ENCODE measurements around the gene PIP4P1. TPM values are rescaled to one million over a fixed set of nuclear protein-coding genes. Genes with fewer than 3 reads are reported as not detected.
A peak's percentile ranks its signal among the peaks of the same experiment; 100 is the strongest.

PIP4P1 gene
- total RNA-seq, 2 experiments from 2014 or later: 27.6 to 28.7 TPM

- peak overlapping the region; percentile 70 for H3K27ac Mint-ChIP-seq
- H3K27me3 Mint-ChIP-seq: no peaks in the 10 kb centered on the region
- H3K9me3 Mint-ChIP-seq: no peaks in the 10 kb centered on the region
- no peak overlapping the region for H3K4me3 Mint-ChIP-seq
- no peaks in the 10 kb centered on the region for H3K36me3 Mint-ChIP-seq
- no peak for DNase-seq
- H3K4me1 Mint-ChIP-seq: peaks cover 52% of the 10 kb centered on the region
These were observed 28.1 kb upstream of the PIP4P1 start for GRCh38 chr14:20489093-20489994.

DNA sequence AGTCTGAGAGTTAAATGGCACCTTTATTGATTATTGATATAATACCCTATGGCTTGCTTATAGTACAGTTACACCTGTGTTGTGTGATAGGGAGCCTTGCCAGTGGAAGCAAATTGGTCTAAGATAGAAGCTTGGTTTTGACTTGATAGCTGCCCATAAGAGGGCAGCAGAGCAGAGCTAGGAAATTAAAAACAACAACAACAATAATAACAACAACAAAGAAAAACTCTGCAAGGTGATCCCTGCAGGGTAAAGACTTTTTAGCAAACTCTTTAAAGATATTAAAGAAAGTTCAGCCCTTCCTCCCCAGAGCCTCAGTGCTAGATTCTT, 26.1 kb upstream of the PIP4P1 start:
- Mint-ChIP-seq H3K27me3 (no peaks in the 10 kb centered on the region), H3K27ac (no peak overlapping the region), H3K4me3 (no peak overlapping the region), H3K9me3 (no peaks in the 10 kb centered on the region), H3K36me3 (no peaks in the 10 kb centered on the region), H3K4me1 (peaks cover 51% of the 10 kb centered on the region)
- DNase-seq: no peak

GRCh38 chr14:20486684-20487395, 25.6 kb upstream of the PIP4P1 start:
- Mint-ChIP-seq H3K27ac (no peak overlapping the region), H3K4me1 (peaks cover 49% of the 10 kb centered on the region), H3K36me3 (no peaks in the 10 kb centered on the region), H3K27me3 (no peaks in the 10 kb centered on the region), H3K9me3 (no peaks in the 10 kb centered on the region), H3K4me3 (peak overlapping the region; percentile 2)
- DNase-seq: no peak

- no peak for DNase-seq
- H3K4me3 Mint-ChIP-seq: no peak overlapping the region
- H3K4me1 Mint-ChIP-seq: peaks cover 44% of the 10 kb centered on the region
- no peaks in the 10 kb centered on the region for H3K9me3 Mint-ChIP-seq
- H3K36me3 Mint-ChIP-seq: no peaks in the 10 kb centered on the region
- H3K27ac Mint-ChIP-seq: no peak overlapping the region
- H3K27me3 Mint-ChIP-seq: no peaks in the 10 kb centered on the region
These were observed 24.7 kb upstream of the PIP4P1 start for GRCh38 chr14:20485900-20486299.

GRCh38 chr14:20482382-20482781, 21.1 kb upstream of the PIP4P1 start:
- Mint-ChIP-seq H3K4me1 (peaks cover 24% of the 10 kb centered on the region), H3K27ac (no peak overlapping the region), H3K9me3 (no peaks in the 10 kb centered on the region), H3K27me3 (no peaks in the 10 kb centered on the region), H3K36me3 (peaks cover 17% of the 10 kb centered on the region), H3K4me3 (no peak overlapping the region)
- no peak for DNase-seq

- no peak overlapping the region for H3K4me3 Mint-ChIP-seq
- no peaks in the 10 kb centered on the region for H3K27me3 Mint-ChIP-seq
- no peaks in the 10 kb centered on the region for H3K9me3 Mint-ChIP-seq
- peaks cover 50% of the 10 kb centered on the region for H3K36me3 Mint-ChIP-seq
- peaks cover 48% of the 10 kb centered on the region for H3K4me1 Mint-ChIP-seq
- no peak overlapping the region for H3K27ac Mint-ChIP-seq
- no peak for DNase-seq
These were observed 17.7 kb upstream of the PIP4P1 start for GRCh38 chr14:20478894-20479293.

GRCh38 chr14:20477211-20477876, 16.1 kb upstream of the PIP4P1 start:
- H3K36me3 Mint-ChIP-seq: peaks cover 59% of the 10 kb centered on the region
- H3K27ac Mint-ChIP-seq: peak overlapping the region; percentile 89
- DNase-seq: no peak
- peaks cover 50% of the 10 kb centered on the region for H3K4me1 Mint-ChIP-seq
- no peaks in the 10 kb centered on the region for H3K27me3 Mint-ChIP-seq
- peak overlapping the region; percentile 47 for H3K4me3 Mint-ChIP-seq
- no peaks in the 10 kb centered on the region for H3K9me3 Mint-ChIP-seq

DNA sequence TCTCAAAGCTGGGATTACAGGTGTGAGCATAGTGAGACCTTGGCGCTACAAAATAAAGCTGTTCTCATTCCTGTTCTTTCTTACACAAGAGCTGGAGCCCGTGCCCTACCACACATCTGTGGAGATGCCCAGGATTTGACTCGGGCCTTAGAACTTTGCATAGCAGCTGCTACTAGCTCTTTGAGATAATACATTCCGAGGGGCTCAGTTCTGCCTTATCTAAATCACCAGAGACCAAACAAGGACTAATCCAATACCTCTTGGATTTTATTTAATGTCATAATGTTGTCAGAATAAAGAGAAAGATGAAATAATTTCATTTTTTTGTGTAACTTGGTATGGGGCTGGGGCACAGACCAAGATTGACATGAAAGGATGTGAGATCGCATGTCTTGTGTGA, 15.5 kb upstream of the PIP4P1 start:
- H3K9me3 Mint-ChIP-seq: no peaks in the 10 kb centered on the region
- peak overlapping the region; percentile 89 for H3K27ac Mint-ChIP-seq
- no peaks in the 10 kb centered on the region for H3K27me3 Mint-ChIP-seq
- H3K36me3 Mint-ChIP-seq: peaks cover 65% of the 10 kb centered on the region
- peaks cover 54% of the 10 kb centered on the region for H3K4me1 Mint-ChIP-seq
- H3K4me3 Mint-ChIP-seq: no peak overlapping the region
- no peak for DNase-seq

- Mint-ChIP-seq H3K4me3 (peak overlapping the region; percentile 69), H3K4me1 (peaks cover 67% of the 10 kb centered on the region), H3K36me3 (peaks cover 71% of the 10 kb centered on the region), H3K9me3 (no peaks in the 10 kb centered on the region), H3K27me3 (peaks cover 3% of the 10 kb centered on the region), H3K27ac (peak overlapping the region; percentile 42)
- DNase-seq: no peak
These were observed 11.4 kb upstream of the PIP4P1 start for GRCh38 chr14:20472536-20473169.

GRCh38 chr14:20470603-20470901, 9.3 kb upstream of the PIP4P1 start:
- H3K9me3 Mint-ChIP-seq: no peaks in the 10 kb centered on the region
- peaks cover 47% of the 10 kb centered on the region for H3K4me1 Mint-ChIP-seq
- H3K27me3 Mint-ChIP-seq: peaks cover 3% of the 10 kb centered on the region
- peak overlapping the region; percentile 97 for H3K27ac Mint-ChIP-seq
- no peak for DNase-seq
- H3K36me3 Mint-ChIP-seq: peaks cover 53% of the 10 kb centered on the region
- H3K4me3 Mint-ChIP-seq: peak overlapping the region; percentile 99

GRCh38 chr14:20469890-20470602, 8.8 kb upstream of the PIP4P1 start:
- DNase-seq: peak; percentile 55
- Mint-ChIP-seq H3K36me3 (peaks cover 48% of the 10 kb centered on the region), H3K27me3 (peaks cover 3% of the 10 kb centered on the region), H3K4me1 (peaks cover 42% of the 10 kb centered on the region), H3K9me3 (no peaks in the 10 kb centered on the region), H3K27ac (peak overlapping the region; percentile 97), H3K4me3 (peak overlapping the region; percentile 99)

GRCh38 chr14:20469242-20469889, 8.1 kb upstream of the PIP4P1 start, which contains the start of gene PNP:
Gene PNP (plus strand): TSS chr14:20469406. CDS start chr14:20469525, 119 bp downstream.
- Mint-ChIP-seq H3K4me3 (peak within 1 kb of the TSS; percentile 99), H3K9me3 (no peaks in the 10 kb centered on the region), H3K27ac (peak within 1 kb of the TSS; percentile 97), H3K4me1 (peaks cover 36% of the 10 kb centered on the region), H3K36me3 (peaks cover 41% of the 10 kb centered on the region), H3K27me3 (peaks cover 3% of the 10 kb centered on the region)
- peak; percentile 90 for DNase-seq

GRCh38 chr14:20468764-20469241, 7.6 kb upstream of the PIP4P1 start:
- H3K4me1 Mint-ChIP-seq: peaks cover 31% of the 10 kb centered on the region
- no peaks in the 10 kb centered on the region for H3K9me3 Mint-ChIP-seq
- peak overlapping the region; percentile 99 for H3K4me3 Mint-ChIP-seq
- no peak for DNase-seq
- peaks cover 35% of the 10 kb centered on the region for H3K36me3 Mint-ChIP-seq
- peak overlapping the region; percentile 97 for H3K27ac Mint-ChIP-seq
- H3K27me3 Mint-ChIP-seq: peaks cover 3% of the 10 kb centered on the region
